Activated CD4-positive, alpha-beta T cell treated with anti-CD3 and anti-CD28 coated beads for 36 hours (primary cell): ENCODE data around the gene GRIN2A. TPM values are rescaled to one million over a fixed set of nuclear protein-coding genes. Genes with fewer than 3 reads are reported as not detected.

Source experiments
- ATAC-seq: fragments of 200-7000 bp; cut with Tn5 transposase; one replicate; pipeline ENCODE4 v1.10.0; 2021; ENCODE audit warnings: mild to moderate bottlenecking, moderate library complexity
- CTCF ChIA-PET: fragments of 350-600 bp; sonication (Branson Sonifier 250); formaldehyde crosslinking; loops from one replicate; lab custom pipeline; 2021; ENCODE audit warnings: antibody characterized with exemption; lab: Charles Lee
- POLR2A ChIA-PET: fragments of 350-600 bp; sonication (Branson Sonifier 250); formaldehyde crosslinking; loops from one replicate; lab custom pipeline; 2021; ENCODE audit warnings: antibody characterized with exemption, inconsistent platforms; lab: Charles Lee
- DNase-seq: peaks from one replicate; pipeline ENCODE4 v3.0.0-alpha.2; 2020
- H3K27ac Mint-ChIP-seq: one replicate; pipeline ENCODE4 v1.8.0; 2021; ENCODE audit warnings: mixed read lengths
- H3K27me3 Mint-ChIP-seq: one replicate; pipeline ENCODE4 v1.8.0; 2021; ENCODE audit warnings: mixed read lengths
- H3K36me3 Mint-ChIP-seq: one replicate; pipeline ENCODE4 v1.8.0; 2021; ENCODE audit warnings: low read depth, mixed read lengths
- H3K4me1 Mint-ChIP-seq: one replicate; pipeline ENCODE4 v1.8.0; 2021; ENCODE audit warnings: mixed read lengths
- H3K4me3 Mint-ChIP-seq: one replicate; pipeline ENCODE4 v1.8.0; 2021; ENCODE audit warnings: mild to moderate bottlenecking, moderate library complexity, mixed read lengths
- H3K9me3 Mint-ChIP-seq: one replicate; pipeline ENCODE4 v1.8.0; 2021; ENCODE audit warnings: low read depth, mixed read lengths
- intact Hi-C, 2 experiments: fragments of 100-400 bp; cut with DNase I in 1 of 2; cut with micrococcal nuclease in 1 of 2; formaldehyde crosslinking; loops; one replicate each; pipeline versions ENCODE4 v1.14.2 to v1.15.1; 2022 to 2024; cut with DNase I, micrococcal nuclease
- total RNA-seq, 2 experiments: library from RNA; stranded (reverse); gene quantifications; one replicate each; pipeline ENCODE4 v1.2.3, GENCODE V29; 2021

The GRIN2A gene
- total RNA-seq, 2 experiments from 2014 or later: not detected

DNA sequence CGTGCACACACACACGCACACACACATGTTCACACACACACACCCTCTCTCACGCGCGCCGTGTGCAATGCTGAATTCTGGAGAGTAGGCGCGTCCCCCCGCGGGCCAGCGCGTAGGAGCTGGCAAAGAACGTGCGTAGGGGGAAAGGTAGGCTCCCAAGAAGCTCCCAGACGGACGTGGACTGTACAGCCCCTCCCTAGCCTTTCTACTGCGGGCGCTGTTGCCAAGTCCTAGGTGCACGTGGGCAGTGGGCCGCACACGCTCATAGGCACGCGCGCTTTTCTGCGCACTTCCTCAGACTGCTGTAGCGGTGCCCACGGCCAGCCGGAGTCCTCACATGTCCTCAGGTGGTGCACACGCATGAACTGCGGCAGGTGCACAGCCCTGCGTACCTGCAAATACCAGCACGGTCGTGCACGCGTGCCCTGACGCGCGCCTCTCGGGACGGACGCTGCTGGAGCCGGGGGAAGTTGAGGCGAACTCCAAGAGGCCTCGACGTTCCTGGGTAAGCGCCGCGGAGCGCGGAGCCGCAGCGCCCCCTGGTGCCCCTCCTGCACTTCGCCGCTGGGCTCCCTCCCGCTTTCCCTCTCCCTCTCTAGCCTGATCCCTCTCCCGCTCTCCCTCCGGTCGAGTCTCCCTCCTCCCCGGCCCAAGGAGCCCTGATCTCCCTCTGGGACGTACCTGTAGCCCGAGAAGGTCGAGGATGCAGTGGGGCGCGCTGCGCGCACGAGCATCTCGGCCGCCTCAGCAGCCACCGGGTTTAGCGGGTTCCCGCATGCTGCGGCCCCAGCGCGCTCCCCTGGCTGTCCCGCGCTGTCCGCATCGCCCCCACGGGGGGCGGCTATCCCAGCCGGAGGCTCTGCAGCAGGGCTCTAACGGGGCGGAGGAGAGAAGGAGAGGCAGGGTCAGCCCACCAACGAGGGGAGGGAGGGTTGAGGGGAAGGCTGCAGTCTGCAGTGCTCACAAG lies 749 bp downstream of the GRIN2A start:
- Mint-ChIP-seq H3K27ac (no peak overlapping the region), H3K4me1 (peaks cover 11% of the 10 kb centered on the region), H3K4me3 (no peak overlapping the region), H3K36me3 (no peaks in the 10 kb centered on the region), H3K9me3 (no peaks in the 10 kb centered on the region), H3K27me3 (peaks cover 52% of the 10 kb centered on the region)
- ATAC-seq (peak; percentile 71), DNase-seq (peak; percentile 74)
- POLR2A ChIA-PET: no interaction called here
- intact Hi-C loops: loop anchor here (1.0 to 10.0 kb wide), 7 partner anchors 737 to 1047 kb away; no protein-coding TSS in a partner anchor
- CTCF ChIA-PET: interaction anchor here (0.7 to 1.2 kb wide), 5 partner anchors 12 to 1043 kb away, joined by 3 to 6 read pairs (median 3); no protein-coding TSS in a partner anchor

DNA sequence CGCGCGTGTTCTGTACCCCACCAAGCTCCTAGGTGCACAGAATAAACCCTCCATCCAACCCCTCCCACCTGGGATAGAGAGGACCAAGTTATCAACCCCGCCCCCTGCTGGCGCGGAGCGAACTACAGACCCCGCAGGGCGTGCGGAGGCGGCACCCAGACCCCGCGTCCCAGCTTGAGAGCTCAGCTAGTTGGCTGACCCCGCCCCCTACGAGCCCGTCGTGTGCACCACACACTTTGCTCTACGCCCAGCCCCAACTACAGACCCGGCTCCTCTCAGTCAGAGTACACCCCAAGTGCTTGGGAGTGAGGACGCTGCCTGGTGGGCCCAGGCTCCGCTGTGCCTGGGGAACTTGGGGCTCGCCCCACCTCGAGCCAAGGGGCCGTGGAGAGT lies 1.5 kb downstream of the GRIN2A start:
- ATAC-seq: peak; percentile 47
- intact Hi-C loops: loop anchor here (1.0 to 10.0 kb wide), 7 partner anchors 736 to 1046 kb away; no protein-coding TSS in a partner anchor
- Mint-ChIP-seq H3K4me1 (peaks cover 11% of the 10 kb centered on the region), H3K27ac (no peak overlapping the region), H3K9me3 (no peaks in the 10 kb centered on the region), H3K27me3 (peaks cover 48% of the 10 kb centered on the region), H3K4me3 (no peak overlapping the region), H3K36me3 (no peaks in the 10 kb centered on the region)
- POLR2A ChIA-PET: interaction anchor here (0.6 kb wide), 1 partner anchor 446 kb away, joined by 3 read pairs; no protein-coding TSS in a partner anchor
- DNase-seq: peak; percentile 67
- CTCF ChIA-PET: interaction anchor here (0.6 to 1.2 kb wide), 7 partner anchors 9 to 1042 kb away, joined by 3 to 6 read pairs (median 3); no protein-coding TSS in a partner anchor

DNA sequence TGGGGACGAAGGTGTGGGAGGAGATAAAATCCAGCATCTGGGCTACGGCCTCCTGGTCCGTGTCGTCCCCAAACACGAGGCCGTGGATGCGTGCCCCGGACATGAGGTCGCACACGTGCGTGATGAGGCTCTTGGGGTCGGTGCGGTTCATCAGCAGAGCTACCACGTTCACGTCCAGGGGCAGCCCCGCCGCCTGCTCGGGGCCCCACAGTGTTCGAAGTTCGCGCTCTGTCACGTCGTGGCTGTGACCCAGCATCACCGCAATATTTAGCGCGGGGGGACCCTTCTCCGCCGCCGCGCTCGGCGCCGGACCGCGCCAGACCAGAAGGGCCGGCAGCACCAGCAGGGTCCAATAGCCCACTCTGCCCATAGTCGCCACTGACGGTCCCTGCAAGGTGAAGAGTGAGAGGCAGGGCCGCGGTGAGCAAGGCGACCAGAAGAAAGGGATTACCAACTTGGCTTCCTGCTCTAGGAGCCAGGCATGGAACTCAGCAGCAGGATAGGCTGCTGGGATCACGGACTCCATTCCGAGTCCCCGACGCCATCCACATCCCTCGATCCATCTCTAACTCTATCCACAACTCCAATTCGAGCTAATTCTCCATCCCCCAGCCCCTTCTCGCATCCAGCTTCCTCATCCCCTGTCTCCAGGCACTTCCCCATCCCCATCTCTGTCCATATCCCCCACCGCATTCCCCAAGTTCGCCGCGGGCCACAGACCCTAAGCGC lies 2.0 kb downstream of the GRIN2A start:
- DNase-seq: no peak
- Mint-ChIP-seq H3K36me3 (no peaks in the 10 kb centered on the region), H3K9me3 (no peaks in the 10 kb centered on the region), H3K27me3 (peaks cover 48% of the 10 kb centered on the region), H3K27ac (no peak overlapping the region), H3K4me1 (peaks cover 11% of the 10 kb centered on the region), H3K4me3 (no peak overlapping the region)
- no peak for ATAC-seq
- ChIA-PET CTCF (interaction anchor here (0.5 to 1.2 kb wide), 7 partner anchors 9 to 1041 kb away, joined by 3 to 6 read pairs (median 3); no protein-coding TSS in a partner anchor), POLR2A (interaction anchor here (0.6 kb wide), 1 partner anchor 446 kb away, joined by 3 read pairs; no protein-coding TSS in a partner anchor)
- intact Hi-C loops: loop anchor here in 1 of 2 experiments (5.0 to 10.0 kb wide), 3 partner anchors 735 to 1045 kb away; no protein-coding TSS in a partner anchor

DNA sequence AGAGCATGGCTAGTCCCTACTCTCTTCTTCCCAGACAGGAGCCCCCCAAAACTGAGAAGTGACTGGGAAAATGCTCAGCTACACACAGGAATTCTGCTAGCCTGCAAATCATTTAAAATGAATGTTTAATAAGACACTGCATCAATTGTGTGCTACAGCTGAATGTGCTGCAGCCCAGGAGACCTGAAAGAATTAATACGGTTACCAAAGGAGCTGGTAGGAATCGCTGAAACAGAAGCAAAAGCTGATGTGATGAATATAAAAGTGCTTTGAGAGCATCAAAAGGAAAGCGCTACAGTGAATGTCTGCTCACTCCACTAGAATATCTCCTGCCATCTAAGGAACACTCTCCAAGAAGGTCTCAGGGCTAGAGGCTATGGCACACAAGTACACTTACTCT lies 3.7 kb downstream of the GRIN2A start:
- intact Hi-C loops: no loop called here
- Mint-ChIP-seq H3K9me3 (no peaks in the 10 kb centered on the region), H3K36me3 (no peaks in the 10 kb centered on the region), H3K27ac (no peak overlapping the region), H3K27me3 (peaks cover 37% of the 10 kb centered on the region), H3K4me1 (peaks cover 11% of the 10 kb centered on the region), H3K4me3 (no peak overlapping the region)
- POLR2A ChIA-PET: no interaction called here
- CTCF ChIA-PET: interaction anchor here (0.6 to 1.4 kb wide), 3 partner anchors 10 to 920 kb away, joined by 3 to 5 read pairs (median 3); no protein-coding TSS in a partner anchor
- no peak for DNase-seq
- ATAC-seq: no peak

DNA sequence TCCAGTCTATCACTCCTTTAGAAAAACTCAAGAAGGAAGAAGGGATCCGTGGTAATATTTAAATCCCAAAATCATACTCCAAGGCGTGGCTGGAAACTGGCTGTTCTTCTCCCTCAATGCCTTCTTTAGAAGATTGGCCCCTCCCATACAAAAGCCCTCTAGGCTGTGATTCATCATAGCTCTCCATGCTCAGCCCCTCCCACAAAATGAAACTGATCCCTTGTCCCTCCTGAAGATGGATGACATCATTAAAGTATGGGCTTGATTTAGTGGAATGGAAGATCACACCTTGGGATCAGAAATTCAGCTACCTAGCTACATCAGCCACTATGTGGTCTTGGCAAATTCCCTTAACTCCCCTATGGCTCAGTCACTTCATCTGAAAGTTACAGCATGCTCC lies 4.1 kb downstream of the GRIN2A start:
- ChIA-PET CTCF (interaction anchor here (1.3 to 1.4 kb wide), 2 partner anchors 10 to 919 kb away, joined by 3 to 5 read pairs; no protein-coding TSS in a partner anchor), POLR2A (no interaction called here)
- ATAC-seq: no peak
- peaks cover 38% of the 10 kb centered on the region for H3K27me3 Mint-ChIP-seq
- H3K4me1 Mint-ChIP-seq: peaks cover 9% of the 10 kb centered on the region
- H3K9me3 Mint-ChIP-seq: no peaks in the 10 kb centered on the region
- no peak overlapping the region for H3K27ac Mint-ChIP-seq
- intact Hi-C loops: no loop called here
- no peaks in the 10 kb centered on the region for H3K36me3 Mint-ChIP-seq
- DNase-seq: no peak
- H3K4me3 Mint-ChIP-seq: no peak overlapping the region

DNA sequence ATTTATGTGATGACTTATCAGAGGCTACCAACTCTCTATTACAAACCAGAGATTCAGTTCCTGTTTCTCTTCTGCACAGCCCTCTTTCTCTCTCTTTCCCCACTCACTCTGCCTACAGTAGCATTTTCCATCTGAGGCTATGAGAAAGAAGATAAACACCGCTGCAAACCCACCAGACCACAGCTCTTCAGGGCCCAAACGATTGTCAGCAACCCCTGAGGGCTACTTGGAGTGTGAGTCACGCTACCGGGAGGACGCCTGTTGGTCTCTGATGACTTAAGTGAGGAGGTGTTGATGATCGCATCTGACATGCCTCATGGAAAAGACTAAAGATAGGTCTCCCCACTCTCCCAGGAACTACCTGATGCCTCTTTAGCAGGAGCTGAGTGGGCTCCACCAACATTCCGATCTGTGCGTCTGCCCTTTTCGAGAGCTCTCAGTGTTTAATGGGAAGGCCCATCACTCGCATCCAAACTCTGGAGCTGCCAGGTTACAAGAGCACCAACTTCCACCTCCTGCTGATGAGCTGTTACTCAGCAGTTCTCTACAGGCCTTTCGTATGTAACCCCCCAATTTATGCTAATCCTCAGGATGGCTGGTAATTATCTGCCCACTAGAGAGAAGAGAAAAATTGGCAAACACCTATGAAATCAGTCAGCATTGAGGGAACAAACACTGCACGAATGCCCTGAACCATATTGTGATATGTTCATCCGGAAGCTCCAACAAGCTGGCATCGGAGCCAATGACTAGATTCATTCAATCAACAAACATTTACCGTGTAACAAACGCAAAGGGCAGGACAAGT lies 9.2 kb downstream of the GRIN2A start:
- no peak overlapping the region for H3K27ac Mint-ChIP-seq
- DNase-seq (no peak), ATAC-seq (no peak)
- ChIA-PET POLR2A (no interaction called here), CTCF (no interaction called here)
- intact Hi-C loops: no loop called here
- no peak overlapping the region for H3K4me3 Mint-ChIP-seq
- H3K4me1 Mint-ChIP-seq: no peaks in the 10 kb centered on the region
- H3K9me3 Mint-ChIP-seq: no peaks in the 10 kb centered on the region
- no peaks in the 10 kb centered on the region for H3K36me3 Mint-ChIP-seq
- H3K27me3 Mint-ChIP-seq: peaks cover 12% of the 10 kb centered on the region

DNA sequence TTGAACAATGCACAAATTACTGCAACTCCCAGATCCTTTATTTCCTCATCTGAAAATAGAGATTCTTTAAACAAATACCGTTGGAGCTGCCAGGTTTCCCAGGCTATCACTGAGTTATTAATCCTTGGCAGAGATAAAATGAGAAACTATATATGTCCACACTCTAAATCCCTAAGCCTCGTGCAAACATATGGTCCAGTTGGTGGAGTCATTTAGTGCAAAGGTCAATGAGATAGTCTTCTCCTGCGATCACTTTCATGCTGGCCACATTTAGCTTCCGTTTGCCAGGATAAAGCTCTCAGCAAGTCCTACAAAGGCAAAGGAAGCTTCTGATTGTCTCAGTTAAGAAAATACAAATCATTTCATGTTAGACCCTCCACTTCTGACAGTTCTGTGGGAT lies 11.0 kb downstream of the GRIN2A start:
- no peaks in the 10 kb centered on the region for H3K9me3 Mint-ChIP-seq

DNA sequence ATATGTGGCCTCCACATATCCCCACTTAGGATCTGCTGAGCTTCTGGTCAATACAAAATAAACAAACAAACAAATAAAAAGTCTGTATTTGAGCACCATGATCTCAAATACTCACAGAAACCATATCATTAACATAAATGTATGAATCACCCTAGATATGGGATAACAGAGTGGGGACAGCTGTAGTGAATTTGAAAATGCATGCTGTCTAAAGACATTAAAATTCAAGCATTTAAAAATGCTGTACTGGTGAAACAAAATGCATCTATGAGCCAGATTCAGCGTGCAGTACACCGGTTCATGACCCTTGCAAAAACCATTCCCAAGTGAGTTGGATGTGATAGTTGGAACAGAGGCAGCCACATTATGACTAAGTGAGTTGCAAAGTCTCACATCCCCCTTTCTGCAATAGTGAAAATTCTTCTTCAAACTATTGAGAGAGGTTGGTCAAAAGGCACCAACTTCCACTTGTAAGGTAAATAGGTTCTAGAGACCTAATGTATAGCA lies 12.3 kb downstream of the GRIN2A start:
- Mint-ChIP-seq H3K4me3 (no peak overlapping the region), H3K36me3 (no peaks in the 10 kb centered on the region), H3K27me3 (peaks cover 13% of the 10 kb centered on the region), H3K27ac (no peak overlapping the region), H3K4me1 (no peaks in the 10 kb centered on the region), H3K9me3 (no peaks in the 10 kb centered on the region)
- POLR2A ChIA-PET: no interaction called here
- DNase-seq (no peak), ATAC-seq (no peak)
- intact Hi-C loops: no loop called here
- CTCF ChIA-PET: no interaction called here

More for the DNA sequence above, 11.0 kb downstream of the GRIN2A start:
- no peak for DNase-seq
- H3K4me1 Mint-ChIP-seq: no peaks in the 10 kb centered on the region
- H3K4me3 Mint-ChIP-seq: no peak overlapping the region
- POLR2A ChIA-PET: interaction anchor here (0.5 kb wide), 1 partner anchor 329 kb away, joined by 5 read pairs; no protein-coding TSS in a partner anchor
- no peak for ATAC-seq
- CTCF ChIA-PET: interaction anchor here (0.6 kb wide), 1 partner anchor 1291 kb away, joined by 4 read pairs; no protein-coding TSS in a partner anchor
- H3K27me3 Mint-ChIP-seq: peaks cover 14% of the 10 kb centered on the region
- H3K27ac Mint-ChIP-seq: no peak overlapping the region
- H3K36me3 Mint-ChIP-seq: no peaks in the 10 kb centered on the region
- intact Hi-C loops: no loop called here

DNA sequence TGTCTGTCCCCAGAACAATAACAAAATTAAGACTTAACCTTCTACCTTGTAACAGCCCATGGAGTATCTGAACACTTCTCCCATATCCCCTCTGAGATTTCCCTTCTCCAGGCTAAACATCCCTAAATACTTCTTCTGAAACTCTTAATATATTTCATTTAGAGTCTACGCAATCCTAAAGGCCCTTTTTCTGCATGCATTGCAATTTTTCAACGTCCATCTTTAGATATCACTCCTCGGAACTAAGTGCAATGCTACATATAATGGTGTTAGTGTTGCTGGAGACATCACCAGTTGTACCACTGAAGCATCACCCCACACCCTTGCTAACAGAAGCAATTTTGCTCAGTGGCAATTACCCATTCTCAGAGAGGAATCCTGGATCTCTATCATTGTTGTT lies 13.2 kb downstream of the GRIN2A start:
- no peak for ATAC-seq
- Mint-ChIP-seq H3K4me3 (no peak overlapping the region), H3K9me3 (no peaks in the 10 kb centered on the region), H3K27me3 (peaks cover 13% of the 10 kb centered on the region), H3K4me1 (no peaks in the 10 kb centered on the region), H3K27ac (no peak overlapping the region), H3K36me3 (no peaks in the 10 kb centered on the region)
- no peak for DNase-seq
- POLR2A ChIA-PET: no interaction called here
- CTCF ChIA-PET: no interaction called here
- intact Hi-C loops: no loop called here

DNA sequence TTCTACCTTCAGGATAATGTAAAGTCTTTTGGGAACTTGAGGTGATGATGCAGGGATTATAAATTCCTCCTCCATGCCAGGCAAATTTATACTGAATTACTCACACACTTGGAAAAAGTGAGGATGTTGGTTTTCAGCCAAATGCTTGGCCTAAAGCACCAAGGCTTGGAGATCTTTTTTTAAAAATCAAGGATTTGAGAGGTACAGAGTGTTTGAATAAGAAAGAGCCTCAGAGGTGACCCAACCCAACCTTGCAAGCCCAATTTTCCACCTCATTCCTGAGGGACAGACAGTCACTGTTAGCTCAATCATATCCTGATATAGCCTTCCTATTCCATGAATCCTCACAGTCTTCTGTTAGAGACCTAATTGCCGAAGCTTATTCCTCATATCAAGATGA lies 14.0 kb downstream of the GRIN2A start:
- Mint-ChIP-seq H3K27ac (no peak overlapping the region), H3K4me1 (no peaks in the 10 kb centered on the region), H3K9me3 (no peaks in the 10 kb centered on the region), H3K27me3 (peaks cover 11% of the 10 kb centered on the region), H3K36me3 (no peaks in the 10 kb centered on the region), H3K4me3 (no peak overlapping the region)
- ChIA-PET CTCF (no interaction called here), POLR2A (no interaction called here)
- no peak for ATAC-seq
- DNase-seq: no peak
- intact Hi-C loops: no loop called here
